Left lung (tissue), 10 donors: Measurements from ENCODE around the gene ICA1. TPM values are rescaled to one million over a fixed set of nuclear protein-coding genes. Genes with fewer than 3 reads are reported as not detected.
"Not testable (repeated sequence)": the region's sequence is repeated elsewhere in the genome, so short reads cannot be mapped to it uniquely, and the experiment has no call there.

Experiments used
- ATAC-seq: fragments of 200-7000 bp; cut with Tn5 transposase; one replicate; pipeline ENCODE4 v1.9.1; 2020; ENCODE audit warnings: moderate library complexity
- DNase-seq, 4 donors: peaks; one replicate each; pipeline ENCODE4 v3.0.0-alpha.2; 2013 to 2020
- H3K27ac ChIP-seq, 2 donors: fragments of 200-600 bp; sonication (generic) in 1 of 2; one replicate each; pipeline versions ENCODE4 v1.5.0 to v1.8.0; 2020 to 2021
- H3K27me3 ChIP-seq, 2 donors: fragments of 200-600 bp; sonication (generic) in 1 of 2; one replicate each; pipeline versions ENCODE4 v1.5.0 to v1.8.0; 2020 to 2021
- H3K36me3 ChIP-seq, 2 donors: fragments of 200-600 bp; sonication (generic) in 1 of 2; one replicate each; pipeline versions ENCODE4 v1.5.0 to v1.8.0; 2020 to 2021
- H3K4me1 ChIP-seq, 2 donors: fragments of 200-600 bp; one replicate each; pipeline ENCODE4 v1.8.0; 2021
- H3K4me3 ChIP-seq, 2 donors: fragments of 200-600 bp; sonication (generic) in 1 of 2; one replicate each; pipeline versions ENCODE4 v1.5.0 to v1.8.0; 2020 to 2021; ENCODE audit warnings: mild to moderate bottlenecking in 1 of 2
- H3K9me3 ChIP-seq, 2 donors: fragments of 200-600 bp; sonication (generic) in 1 of 2; one replicate each; pipeline versions ENCODE4 v1.5.0 to v1.8.0; 2020 to 2021
- CTCF ChIP-seq, 2 donors: fragments of 200-600 bp; sonication (generic) in 1 of 2; IDR thresholded peaks; one replicate each; pipeline versions ENCODE4 v1.5.0 to v1.8.0; 2021; ENCODE audit warnings: antibody characterized with exemption in 2 of 2
- intact Hi-C, 2 donors: fragments of 100-400 bp; cut with DNase I; formaldehyde crosslinking; loops; one replicate each; pipeline versions ENCODE4 v1.11.2 to v1.14.2; 2022
- polyA plus RNA-seq, 6 donors: library from polyadenylated mRNA; unstranded; fragments of 120-200 nt; gene quantifications; one replicate each; pipeline ENCODE4 v1.2.1, GENCODE V29; 2013; ENCODE audit not compliant: insufficient read length in 6 of 6
- total RNA-seq, 2 donors: library from RNA; stranded (reverse); fragmentation: NEBNext Ultra II Directional; extraction: Animal tissue kit (Norgen Biotek cat#: 25700); gene quantifications; one replicate each; pipeline ENCODE4 v1.2.1, GENCODE V29; 2021
- donor health status: DM: no; HTN: yes; CAD: no.
- donor health status: DM: no; HTN: no; CAD: no.

ICA1 gene
- total and polyA plus RNA-seq, 8 donors = 22.4 to 53.3 (median 40.5) TPM

DNA sequence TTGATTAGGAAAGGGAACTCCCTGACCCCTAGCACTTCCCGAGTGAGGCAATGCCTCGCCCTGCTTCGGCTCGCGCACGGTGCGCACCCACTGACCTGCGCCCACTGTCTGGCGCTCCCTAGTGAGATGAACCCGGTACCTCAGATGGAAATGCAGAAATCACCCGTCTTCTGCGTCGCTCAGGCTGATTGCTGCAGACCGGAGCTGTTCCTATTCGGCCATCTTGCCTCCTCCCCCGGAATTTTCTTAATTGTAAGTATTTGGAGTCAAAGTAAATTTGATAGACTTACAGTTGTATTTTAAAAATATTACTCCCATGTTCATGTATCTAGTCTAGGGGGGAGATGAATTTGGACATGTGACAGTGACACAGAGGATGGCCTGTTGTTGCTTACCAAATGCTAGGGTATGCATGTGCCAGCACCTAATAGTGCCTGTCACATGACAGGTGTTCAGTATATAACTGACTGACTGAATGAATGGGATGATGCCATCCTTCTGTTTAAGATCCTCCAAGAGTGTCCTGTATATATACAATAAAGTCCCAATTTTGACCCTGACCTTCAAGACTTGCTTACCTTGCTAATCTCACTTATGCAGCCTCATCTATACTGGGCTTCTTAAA, 42.0 kb upstream of the ICA1 start:
- Histone ChIP-seq H3K4me1 (no peaks in the 10 kb centered on the region), H3K4me3 (no peak overlapping the region), H3K36me3 (no peaks in the 10 kb centered on the region), H3K9me3 (no peaks in the 10 kb centered on the region), H3K27me3 (no peaks in the 10 kb centered on the region), H3K27ac (no peak overlapping the region)
- no peak for DNase-seq
- intact Hi-C loops = no loop called here
- no peak for TF ChIP-seq CTCF (IDR thresholded peaks at IDR 0.05)
- ATAC-seq = no peak

DNA sequence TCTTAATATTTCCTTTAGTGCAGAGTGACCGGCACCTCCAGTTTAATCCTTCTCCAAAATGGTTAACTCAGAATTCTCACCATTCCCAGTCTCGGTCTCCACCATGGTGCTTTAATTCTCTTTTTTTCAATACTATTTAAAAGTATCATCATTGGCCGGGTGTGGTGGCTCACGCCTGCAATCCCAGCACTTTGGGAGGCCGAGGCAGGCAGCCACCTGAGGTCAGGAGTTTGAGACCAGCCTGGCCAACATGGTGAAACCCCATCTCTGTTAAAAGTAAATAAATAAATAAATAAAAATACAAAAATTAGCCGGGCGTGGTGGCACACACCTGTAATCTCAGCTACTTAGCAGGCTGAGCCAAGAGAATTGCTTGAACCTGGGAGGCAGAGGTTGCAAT, 35.1 kb upstream of the ICA1 start:
- H3K27ac ChIP-seq, H3K4me3 ChIP-seq, H3K27me3 ChIP-seq, intact Hi-C loops, ATAC-seq, H3K36me3 ChIP-seq, DNase-seq, H3K9me3 ChIP-seq, H3K4me1 ChIP-seq: not testable (repeated sequence)

DNA sequence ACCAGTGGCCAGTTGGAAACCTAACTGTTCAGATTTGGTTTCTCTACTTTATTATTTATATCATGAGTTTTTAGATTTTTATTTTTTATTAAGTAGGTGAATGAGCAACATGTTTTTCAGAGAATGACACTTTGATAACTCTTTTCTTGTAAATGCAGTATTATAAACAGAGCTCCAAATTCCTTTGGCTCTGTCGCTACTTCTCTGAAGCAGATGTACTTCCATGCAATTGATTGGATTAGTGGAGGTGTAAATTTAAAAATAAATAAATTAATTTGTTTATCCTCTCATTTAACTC, 34.3 kb upstream of the ICA1 start:
- Histone ChIP-seq H3K4me1 (no peaks in the 10 kb centered on the region), H3K27me3 (no peaks in the 10 kb centered on the region), H3K4me3 (no peak overlapping the region), H3K36me3 (no peaks in the 10 kb centered on the region), H3K27ac (no peak overlapping the region), H3K9me3 (no peaks in the 10 kb centered on the region)
- peak in 1 of 2 donors; percentile 17 for TF ChIP-seq CTCF (IDR thresholded peaks at IDR 0.05)
- intact Hi-C loops = no loop called here
- DNase-seq = no peak
- no peak for ATAC-seq

GRCh38 chr7:8295638-8296361, 33.8 kb upstream of the ICA1 start:
- no peaks in the 10 kb centered on the region for H3K9me3 ChIP-seq
- no peaks in the 10 kb centered on the region for H3K36me3 ChIP-seq
- peak; percentile 75 to 78 for TF ChIP-seq CTCF (IDR thresholded peaks at IDR 0.05)
- no peaks in the 10 kb centered on the region for H3K27me3 ChIP-seq
- no peak overlapping the region for H3K27ac ChIP-seq
- intact Hi-C loops = no loop called here
- no peaks in the 10 kb centered on the region for H3K4me1 ChIP-seq
- ATAC-seq = peak; percentile 100
- H3K4me3 ChIP-seq = no peak overlapping the region
- peak in 2 of 4 donors; percentile 42 to 76 for DNase-seq

- Histone ChIP-seq H3K27ac (no peak overlapping the region), H3K27me3 (no peaks in the 10 kb centered on the region), H3K4me3 (no peak overlapping the region), H3K4me1 (no peaks in the 10 kb centered on the region), H3K36me3 (no peaks in the 10 kb centered on the region), H3K9me3 (no peaks in the 10 kb centered on the region)
- ATAC-seq (no peak), DNase-seq (no peak)
- no peak for TF ChIP-seq CTCF (IDR thresholded peaks at IDR 0.05)
- intact Hi-C loops = no loop called here
Observed at GRCh38 chr7:8291397-8292141, 29.6 kb upstream of the ICA1 start.
